Heart right ventricle (tissue), 16 donors: ENCODE results near the gene KIRREL1. TPM values are rescaled to one million over a fixed set of nuclear protein-coding genes. Genes with fewer than 3 reads are reported as not detected.

Source experiments
- ATAC-seq, 8 donors: fragments of 200-7000 bp; cut with Tn5 transposase; one replicate each; pipeline ENCODE4 v1.9.1; 2020; ENCODE audit warnings: mild to moderate bottlenecking in 8 of 8, moderate library complexity in 8 of 8, moderate number of reproducible peaks in 1 of 8
- DNase-seq, 2 donors: peaks; one replicate each; pipeline ENCODE4 v3.0.0-alpha.2; 2020
- H3K27ac ChIP-seq, 10 donors: fragments of 200-600 bp; sonication (generic) in 2 of 10; one replicate each; pipeline versions ENCODE4 v1.5.0 to v1.8.0; 2020 to 2022; ENCODE audit warnings: mild to moderate bottlenecking in 3 of 10
- H3K27me3 ChIP-seq, 7 donors: fragments of 200-600 bp; one replicate each; pipeline ENCODE4 v1.8.0; 2021 to 2022; ENCODE audit warnings: mild to moderate bottlenecking in 2 of 7
- H3K36me3 ChIP-seq, 9 donors: fragments of 200-600 bp; sonication (generic) in 1 of 9; one replicate each; pipeline versions ENCODE4 v1.5.0 to v1.8.0; 2020 to 2022; ENCODE audit warnings: mild to moderate bottlenecking in 2 of 9
- H3K4me1 ChIP-seq, 9 donors: fragments of 200-600 bp; sonication (generic) in 1 of 9; one replicate each; pipeline versions ENCODE4 v1.5.0 to v1.8.0; 2020 to 2022; ENCODE audit warnings: mild to moderate bottlenecking in 4 of 9
- H3K4me3 ChIP-seq, 10 donors: fragments of 200-600 bp; sonication (generic) in 2 of 10; one replicate each; pipeline versions ENCODE4 v1.5.0 to v1.8.0; 2020 to 2022; ENCODE audit warnings: mild to moderate bottlenecking in 7 of 10, moderate library complexity in 2 of 10
- H3K9me3 ChIP-seq, 11 donors: fragments of 200-600 bp in 10 of 11; sonication (generic) in 2 of 11; one replicate each; pipeline versions ENCODE4 v1.5.0 to v1.8.0; 2013 to 2022; ENCODE audit warnings: mild to moderate bottlenecking in 2 of 11, control low read depth in 1 of 11, moderate library complexity in 1 of 11
- WGBS, 2 donors: extraction: QIAGEN DNeasy Blood & Tissue Kit; methylation state at CpG; one replicate each; pipeline ENCODE4 v1.1.7; 2013; ENCODE audit warnings: inconsistent platforms in 1 of 2; 5-methylcytosine and 5-hydroxymethylcytosine counted together
- intact Hi-C, 10 donors: fragments of 100-400 bp; cut with DNase I; formaldehyde crosslinking; loops; one replicate each; pipeline versions ENCODE4 v1.11.1 to v1.14.2; 2022
- polyA plus RNA-seq, 2 donors: library from polyadenylated mRNA; stranded (reverse); fragments of 200-250 nt; gene quantifications; one replicate each; pipeline ENCODE4 v1.2.3, GENCODE V29; 2013
- total RNA-seq, 10 donors: library from RNA; stranded (reverse); fragmentation: NEBNext Ultra II Directional in 3 of 10; extraction: Animal tissue kit (Norgen Biotek cat#: 25700) in 3 of 10; gene quantifications; one replicate each; pipeline versions ENCODE4 v1.2.1 to v1.2.4, GENCODE V29; 2021 to 2023
- TF ChIP-seq, protein P1 (sequence below), 9 donors: fragments of 200-600 bp; sonication (generic) in 2 of 9; IDR thresholded peaks; one replicate each; pipeline versions ENCODE4 v1.5.0 to v1.8.0; 2021 to 2022; ENCODE audit warnings: antibody characterized with exemption in 9 of 9, mild to moderate bottlenecking in 5 of 9, moderate library complexity in 1 of 9
- donor health status: Arrhythmogenic right ventricular cardiomyopathy.
- donor health status: ischemic (EF 13 %, LVEDD 7.1; RV severe dilation, severe dysfunction).
- donor health status: healthy with polysubstance abuse.
- donor health status: DM: no; HTN: yes; CAD: no.
- donor health status: DM: no; HTN: no; CAD: no.
- donor health status: ischemic (EF 25% LVEDD 6.9; RV normal size, moderate dysfunction).
- donor health status: ischemic (EF 25% LVEDD 5.7; RV mildly dilated, moderate dysfunction).
- donor health status: healthy.
- donor health status: DM: yes; HTN: yes; CAD: no.
- donor health status: Ischemic cardiomyopathy.
- donor health status: ischemic (EF 35%, LVEDD 5.7; RV mildly dilated, moderate dysfunction).
- donor health status: nonischemic (EF 11% LVEDD 7.7; RV severe dilation, severe dysfunction).
- donor health status: DM: yes; HTN: yes; CAD: no.
- donor health status: PGD.
- donor health status: ischemic (EF 29% LVEDD 5.4; RV normal size, mild dysfunction).
- donor health status: nonischemic (EF 23%, LVEDD 6.1; RV moderate dilation, normal function).

Gene KIRREL1
- total and polyA plus RNA-seq, 12 donors = 4.1 to 14.7 (median 7.4) TPM

DNA sequence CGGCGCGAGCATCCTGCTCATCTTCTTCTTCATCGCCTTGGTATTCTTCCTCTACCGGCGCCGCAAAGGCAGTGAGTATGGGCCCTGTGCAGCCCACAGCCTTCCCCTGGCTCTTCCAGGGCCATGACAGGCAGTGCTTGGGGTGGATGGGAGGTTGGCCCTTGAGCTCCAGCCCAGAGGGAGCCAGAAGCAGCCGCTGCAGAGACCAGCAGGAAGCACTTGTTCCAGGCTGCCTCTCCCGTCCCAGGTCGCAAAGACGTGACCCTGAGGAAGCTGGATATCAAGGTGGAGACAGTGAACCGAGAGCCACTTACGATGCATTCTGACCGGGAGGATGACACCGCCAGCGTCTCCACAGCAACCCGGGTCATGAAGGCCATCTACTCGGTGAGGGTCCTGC lies 99.9 kb downstream of the KIRREL1 start:
- Histone ChIP-seq H3K36me3 (peaks cover 0 to 71% (median 11%) of the 10 kb centered on the region in 9 donors), H3K4me1 (peaks cover 0 to 6% (median 0%) of the 10 kb centered on the region in 9 donors)

GRCh38 chr1:158094571-158094970 lies 101.1 kb downstream of the KIRREL1 start:
- Histone ChIP-seq H3K36me3 (peaks cover 0 to 61% (median 11%) of the 10 kb centered on the region in 9 donors), H3K9me3 (no peaks in the 10 kb centered on the region), H3K4me1 (peaks cover 0 to 9% (median 0%) of the 10 kb centered on the region in 9 donors), H3K27me3 (no peaks in the 10 kb centered on the region), H3K27ac (no peak overlapping the region), H3K4me3 (no peak overlapping the region)
- TF ChIP-seq, protein P1, sequence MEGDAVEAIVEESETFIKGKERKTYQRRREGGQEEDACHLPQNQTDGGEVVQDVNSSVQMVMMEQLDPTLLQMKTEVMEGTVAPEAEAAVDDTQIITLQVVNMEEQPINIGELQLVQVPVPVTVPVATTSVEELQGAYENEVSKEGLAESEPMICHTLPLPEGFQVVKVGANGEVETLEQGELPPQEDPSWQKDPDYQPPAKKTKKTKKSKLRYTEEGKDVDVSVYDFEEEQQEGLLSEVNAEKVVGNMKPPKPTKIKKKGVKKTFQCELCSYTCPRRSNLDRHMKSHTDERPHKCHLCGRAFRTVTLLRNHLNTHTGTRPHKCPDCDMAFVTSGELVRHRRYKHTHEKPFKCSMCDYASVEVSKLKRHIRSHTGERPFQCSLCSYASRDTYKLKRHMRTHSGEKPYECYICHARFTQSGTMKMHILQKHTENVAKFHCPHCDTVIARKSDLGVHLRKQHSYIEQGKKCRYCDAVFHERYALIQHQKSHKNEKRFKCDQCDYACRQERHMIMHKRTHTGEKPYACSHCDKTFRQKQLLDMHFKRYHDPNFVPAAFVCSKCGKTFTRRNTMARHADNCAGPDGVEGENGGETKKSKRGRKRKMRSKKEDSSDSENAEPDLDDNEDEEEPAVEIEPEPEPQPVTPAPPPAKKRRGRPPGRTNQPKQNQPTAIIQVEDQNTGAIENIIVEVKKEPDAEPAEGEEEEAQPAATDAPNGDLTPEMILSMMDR (IDR thresholded peaks at IDR 0.05) = no peak
- DNase-seq (no peak), ATAC-seq (no peak)
- intact Hi-C loops = loop anchor here in 1 of 10 donors (10.0 kb wide), 1 partner anchor 110 kb away; no protein-coding TSS in a partner anchor
- 90 to 94% methylated on average over 14 of the region's 14 CpGs for WGBS, 2 donors

More for the DNA sequence above, 99.9 kb downstream of the KIRREL1 start:
- DNase-seq (no peak), ATAC-seq (no peak)
- Histone ChIP-seq H3K4me3 (no peak overlapping the region), H3K27ac (no peak overlapping the region), H3K9me3 (no peaks in the 10 kb centered on the region), H3K27me3 (no peaks in the 10 kb centered on the region)
- intact Hi-C loops = loop anchor here in 1 of 10 donors (10.0 kb wide), 1 partner anchor 109 kb away; no protein-coding TSS in a partner anchor
- TF ChIP-seq, protein P1 (IDR thresholded peaks at IDR 0.05) = no peak
- 84 to 91% methylated on average over 18 of the region's 18 CpGs for WGBS, 2 donors

DNA sequence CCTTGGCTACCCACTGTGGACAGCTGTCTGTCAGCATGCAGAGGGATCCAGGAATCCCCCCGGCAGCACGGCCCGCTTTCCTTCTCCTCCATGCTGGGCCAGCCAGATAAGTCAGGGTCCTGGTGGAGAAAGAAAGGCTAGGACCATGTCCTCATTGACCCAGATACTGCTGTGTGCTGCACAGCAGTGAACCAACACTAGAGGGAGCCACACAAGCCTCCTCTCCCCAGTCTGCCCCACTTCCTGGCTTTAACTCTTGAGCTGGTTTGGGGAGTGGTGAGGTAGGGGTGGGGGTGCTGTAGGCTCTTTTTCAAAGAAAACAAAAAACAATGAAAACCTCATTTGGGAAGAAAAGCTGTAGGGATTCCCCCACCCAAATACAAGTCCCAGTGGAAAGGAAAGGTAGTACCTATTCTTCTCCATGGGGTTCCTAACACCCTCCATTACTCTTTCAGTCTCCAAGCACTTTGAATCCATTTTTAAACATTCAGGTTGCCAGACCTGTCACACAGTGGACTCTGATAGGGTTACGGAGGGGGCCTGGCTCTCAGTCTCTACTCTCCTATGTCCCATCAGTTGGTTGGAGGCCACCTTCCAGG lies 102.4 kb downstream of the KIRREL1 start:
- Histone ChIP-seq H3K4me3 (no peak overlapping the region), H3K4me1 (peaks cover 0 to 16% (median 2%) of the 10 kb centered on the region in 9 donors), H3K27ac (peak overlapping the region in 1 of 10 donors; percentile 10), H3K9me3 (no peaks in the 10 kb centered on the region), H3K27me3 (no peaks in the 10 kb centered on the region), H3K36me3 (peaks cover 0 to 48% (median 11%) of the 10 kb centered on the region in 9 donors)
- 79 to 83% methylated on average over 4 of the region's 4 CpGs for WGBS, 2 donors
- peak in 6 of 8 donors; percentile 43 to 62 (median 54) for ATAC-seq
- TF ChIP-seq, protein P1 (IDR thresholded peaks at IDR 0.05) = peak; percentile 40 to 77 (median 64)
- intact Hi-C loops = loop anchor here in 2 of 10 donors (2.0 to 10.0 kb wide), 2 partner anchors 29 to 111 kb away; no protein-coding TSS in a partner anchor
- no peak for DNase-seq

- WGBS, 2 donors = 76 to 80% methylated on average over 5 of the region's 5 CpGs
- H3K27ac ChIP-seq = no peak overlapping the region
- no peak for ATAC-seq
Observed at GRCh38 chr1:158098256-158098655, 104.8 kb downstream of the KIRREL1 start.

More at GRCh38 chr1:158098256-158098655, 104.8 kb downstream of the KIRREL1 start:
- peaks cover 0 to 24% (median 0%) of the 10 kb centered on the region in 9 donors for H3K36me3 ChIP-seq
- H3K27me3 ChIP-seq = peaks cover 0 to 2% (median 0%) of the 10 kb centered on the region in 7 donors
- peaks cover 0 to 21% (median 12%) of the 10 kb centered on the region in 9 donors for H3K4me1 ChIP-seq
- intact Hi-C loops = loop anchor here in 2 of 10 donors (2.0 to 10.0 kb wide), 2 partner anchors 21 to 113 kb away; no protein-coding TSS in a partner anchor
- no peak overlapping the region for H3K4me3 ChIP-seq
- no peaks in the 10 kb centered on the region for H3K9me3 ChIP-seq
- TF ChIP-seq, protein P1 (IDR thresholded peaks at IDR 0.05) = no peak
- no peak for DNase-seq
